ENCODE measurements around the gene CREB3L2. TPM values are rescaled to one million over a fixed set of nuclear protein-coding genes. Genes with fewer than 3 reads are reported as not detected.

Gene CREB3L2
- total and polyA plus RNA-seq, 2 experiments from 2014 or later: 37.6 to 38.3 TPM

GRCh38 chr7:137950967-137951366 is 50.9 kb downstream of the CREB3L2 start:
- no peak overlapping the region for H2AFZ ChIP-seq
- no peaks in the 10 kb centered on the region for H4K20me1 ChIP-seq (ENCODE audit: insufficient read depth, poor library complexity, severe bottlenecking)
- no peaks in the 10 kb centered on the region for H3K27me3 ChIP-seq
- TF ChIP-seq CTCF (IDR thresholded peaks at IDR 0.05; ENCODE audit: poor library complexity) (no peak), EZH2 (IDR thresholded peaks at IDR 0.05; ENCODE audit: borderline replicate concordance) (no peak), EZH2phosphoT487 (IDR thresholded peaks at IDR 0.05; ENCODE audit: low read depth, severe bottlenecking, unreplicated experiment) (no peak)
- H3K4me1 ChIP-seq (ENCODE audit: insufficient read depth): peaks cover 51% of the 10 kb centered on the region
- DNase-seq (ENCODE audit: low spot score): no peak
- H3K4me3 ChIP-seq: no peak overlapping the region
- H3K27ac ChIP-seq: peak overlapping the region; percentile 93
- 77% methylated on average over 7 of the region's 7 CpGs for WGBS (ENCODE audit: low lambda C conversion rate, missing lambda C conversion rate)
- H3K36me3 ChIP-seq (replicated peaks; ENCODE audit: insufficient read depth, low read depth): no peaks in the 10 kb centered on the region
- H3K9me3 ChIP-seq (ENCODE audit: low read depth): no peaks in the 10 kb centered on the region
- H3K9me2 ChIP-seq (replicated peaks; ENCODE audit: insufficient read depth): no peaks in the 10 kb centered on the region
- peaks cover 81% of the 10 kb centered on the region for H3K79me2 ChIP-seq
- H3K4me2 ChIP-seq: no peak overlapping the region

DNA sequence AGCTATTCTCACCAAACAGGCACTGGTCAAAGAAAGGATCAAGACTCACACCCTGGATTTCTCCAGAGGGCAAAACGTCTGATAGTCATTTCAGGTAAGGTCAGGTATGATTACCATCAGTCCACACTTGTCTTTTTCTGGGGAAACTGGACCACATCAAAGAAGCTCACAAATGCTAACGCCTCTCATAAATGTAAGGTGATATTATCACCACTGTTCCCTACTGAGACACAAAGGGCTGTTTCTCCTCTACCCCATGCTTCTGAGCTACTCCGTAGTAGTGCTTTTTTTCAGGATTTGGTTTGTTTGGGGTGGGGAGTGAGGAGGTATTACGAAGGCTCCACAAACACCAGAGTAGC is 51.6 kb downstream of the CREB3L2 start:
- 60% methylated on average over 4 of the region's 4 CpGs for WGBS (ENCODE audit: low lambda C conversion rate, missing lambda C conversion rate)
- no peaks in the 10 kb centered on the region for H3K27me3 ChIP-seq

GRCh38 chr7:137949416-137950262 is 52.2 kb downstream of the CREB3L2 start:
- 69% methylated on average over 6 of the region's 6 CpGs for WGBS (ENCODE audit: low lambda C conversion rate, missing lambda C conversion rate)
- no peaks in the 10 kb centered on the region for H4K20me1 ChIP-seq (ENCODE audit: insufficient read depth, poor library complexity, severe bottlenecking)
- no peak for DNase-seq (ENCODE audit: low spot score)
- H3K4me3 ChIP-seq: no peak overlapping the region
- H3K9me2 ChIP-seq (replicated peaks; ENCODE audit: insufficient read depth): no peaks in the 10 kb centered on the region
- H3K27ac ChIP-seq: peak overlapping the region; percentile 93
- H3K27me3 ChIP-seq: no peaks in the 10 kb centered on the region
- no peak for TF ChIP-seq EZH2 (IDR thresholded peaks at IDR 0.05; ENCODE audit: borderline replicate concordance)
- TF ChIP-seq CTCF (IDR thresholded peaks at IDR 0.05; ENCODE audit: poor library complexity): no peak
- no peak for TF ChIP-seq EZH2phosphoT487 (IDR thresholded peaks at IDR 0.05; ENCODE audit: low read depth, severe bottlenecking, unreplicated experiment)
- H2AFZ ChIP-seq: no peak overlapping the region
- H3K9me3 ChIP-seq (ENCODE audit: low read depth): no peaks in the 10 kb centered on the region
- peaks cover 82% of the 10 kb centered on the region for H3K79me2 ChIP-seq
- peaks cover 46% of the 10 kb centered on the region for H3K4me1 ChIP-seq (ENCODE audit: insufficient read depth)
- H3K4me2 ChIP-seq: peak overlapping the region; percentile 32
- no peaks in the 10 kb centered on the region for H3K36me3 ChIP-seq (replicated peaks; ENCODE audit: insufficient read depth, low read depth)

More for the DNA sequence above, 51.6 kb downstream of the CREB3L2 start:
- no peak for DNase-seq (ENCODE audit: low spot score)
- peaks cover 81% of the 10 kb centered on the region for H3K79me2 ChIP-seq
- no peaks in the 10 kb centered on the region for H3K36me3 ChIP-seq (replicated peaks; ENCODE audit: insufficient read depth, low read depth)
- H3K9me3 ChIP-seq (ENCODE audit: low read depth): no peaks in the 10 kb centered on the region
- no peaks in the 10 kb centered on the region for H4K20me1 ChIP-seq (ENCODE audit: insufficient read depth, poor library complexity, severe bottlenecking)
- peaks cover 51% of the 10 kb centered on the region for H3K4me1 ChIP-seq (ENCODE audit: insufficient read depth)
- peak overlapping the region; percentile 93 for H3K27ac ChIP-seq
- H3K4me2 ChIP-seq: no peak overlapping the region
- TF ChIP-seq EZH2phosphoT487 (IDR thresholded peaks at IDR 0.05; ENCODE audit: low read depth, severe bottlenecking, unreplicated experiment): no peak
- no peak overlapping the region for H2AFZ ChIP-seq
- H3K9me2 ChIP-seq (replicated peaks; ENCODE audit: insufficient read depth): no peaks in the 10 kb centered on the region
- H3K4me3 ChIP-seq: no peak overlapping the region

GRCh38 chr7:137948845-137949330 is 53.0 kb downstream of the CREB3L2 start:
- peak overlapping the region; percentile 38 for H3K4me2 ChIP-seq
- peak overlapping the region; percentile 93 for H3K27ac ChIP-seq
- peaks cover 85% of the 10 kb centered on the region for H3K79me2 ChIP-seq
- no peak overlapping the region for H2AFZ ChIP-seq
- H3K4me3 ChIP-seq: no peak overlapping the region
- 67% methylated on average over 6 of the region's 6 CpGs for WGBS (ENCODE audit: low lambda C conversion rate, missing lambda C conversion rate)
- peaks cover 40% of the 10 kb centered on the region for H3K4me1 ChIP-seq (ENCODE audit: insufficient read depth)
- no peaks in the 10 kb centered on the region for H3K9me3 ChIP-seq (ENCODE audit: low read depth)
- H4K20me1 ChIP-seq (ENCODE audit: insufficient read depth, poor library complexity, severe bottlenecking): no peaks in the 10 kb centered on the region
- no peak for TF ChIP-seq EZH2 (IDR thresholded peaks at IDR 0.05; ENCODE audit: borderline replicate concordance)
- no peaks in the 10 kb centered on the region for H3K36me3 ChIP-seq (replicated peaks; ENCODE audit: insufficient read depth, low read depth)
- no peaks in the 10 kb centered on the region for H3K27me3 ChIP-seq
- no peak for DNase-seq (ENCODE audit: low spot score)
- H3K9me2 ChIP-seq (replicated peaks; ENCODE audit: insufficient read depth): no peaks in the 10 kb centered on the region

Measured in hepatocyte (in vitro differentiated cells).